C4-2B (cell line): ENCODE measurements around the gene NRP1.

Experiments used
- H3K27ac ChIP-seq: fragments of 450-650 bp; 2 replicates; pipeline ENCODE4 v1.5.1; 2017
- ZFX ChIP-seq: fragments of 450-650 bp; IDR thresholded peaks from 2 replicates; pipeline ENCODE4 v1.6.1; 2017
- TF ChIP-seq, protein P1 (sequence below): fragments of 450-650 bp; conservative IDR thresholded peaks from 2 replicates; pipeline ENCODE4 v1.5.1; 2017; ENCODE audit warnings: mild to moderate bottlenecking

Gene NRP1

DNA sequence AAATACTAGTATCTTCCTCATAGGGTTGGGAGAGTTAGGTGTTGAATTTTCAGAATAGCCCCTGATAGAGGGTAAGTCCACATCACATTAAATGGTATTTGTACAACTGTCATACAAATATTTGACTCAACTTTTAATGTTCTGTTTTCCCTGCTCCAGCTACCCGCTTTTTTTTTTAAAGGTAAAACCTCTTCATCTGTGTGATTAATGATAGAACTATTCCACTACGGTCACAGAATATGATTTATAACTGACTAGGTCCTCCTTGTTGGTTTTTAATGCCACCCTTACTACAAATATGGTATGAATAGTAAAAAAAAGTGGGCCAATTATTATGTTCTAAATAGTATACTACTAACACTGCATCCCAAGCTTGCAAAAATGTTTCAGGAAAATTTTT, 15.6 kb upstream of the NRP1 start:
- TF ChIP-seq ZFX: no peak
- TF ChIP-seq, protein P1, sequence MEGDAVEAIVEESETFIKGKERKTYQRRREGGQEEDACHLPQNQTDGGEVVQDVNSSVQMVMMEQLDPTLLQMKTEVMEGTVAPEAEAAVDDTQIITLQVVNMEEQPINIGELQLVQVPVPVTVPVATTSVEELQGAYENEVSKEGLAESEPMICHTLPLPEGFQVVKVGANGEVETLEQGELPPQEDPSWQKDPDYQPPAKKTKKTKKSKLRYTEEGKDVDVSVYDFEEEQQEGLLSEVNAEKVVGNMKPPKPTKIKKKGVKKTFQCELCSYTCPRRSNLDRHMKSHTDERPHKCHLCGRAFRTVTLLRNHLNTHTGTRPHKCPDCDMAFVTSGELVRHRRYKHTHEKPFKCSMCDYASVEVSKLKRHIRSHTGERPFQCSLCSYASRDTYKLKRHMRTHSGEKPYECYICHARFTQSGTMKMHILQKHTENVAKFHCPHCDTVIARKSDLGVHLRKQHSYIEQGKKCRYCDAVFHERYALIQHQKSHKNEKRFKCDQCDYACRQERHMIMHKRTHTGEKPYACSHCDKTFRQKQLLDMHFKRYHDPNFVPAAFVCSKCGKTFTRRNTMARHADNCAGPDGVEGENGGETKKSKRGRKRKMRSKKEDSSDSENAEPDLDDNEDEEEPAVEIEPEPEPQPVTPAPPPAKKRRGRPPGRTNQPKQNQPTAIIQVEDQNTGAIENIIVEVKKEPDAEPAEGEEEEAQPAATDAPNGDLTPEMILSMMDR: no peak
- no peak overlapping the region for H3K27ac ChIP-seq

DNA sequence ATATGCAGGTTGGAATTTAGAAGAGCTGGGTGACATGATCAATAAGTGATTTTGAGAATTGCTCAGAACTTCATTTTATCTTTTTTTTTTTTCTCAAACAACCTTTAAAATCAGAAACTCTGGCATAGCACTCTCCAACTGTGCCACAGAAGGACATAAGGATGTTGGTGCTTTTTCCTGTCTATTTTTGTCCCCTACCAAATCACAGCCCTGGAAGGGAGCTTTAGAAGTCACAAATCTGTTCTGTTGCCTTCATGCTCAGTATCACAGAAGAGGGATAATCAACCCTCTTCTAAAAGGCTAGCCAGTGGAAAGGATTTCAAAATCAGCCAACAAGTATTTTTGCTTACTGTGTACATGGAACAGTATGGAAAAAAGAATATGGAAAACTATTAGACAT, 14.8 kb upstream of the NRP1 start:
- no peak for TF ChIP-seq ZFX
- TF ChIP-seq, protein P1: no peak
- no peak overlapping the region for H3K27ac ChIP-seq

DNA sequence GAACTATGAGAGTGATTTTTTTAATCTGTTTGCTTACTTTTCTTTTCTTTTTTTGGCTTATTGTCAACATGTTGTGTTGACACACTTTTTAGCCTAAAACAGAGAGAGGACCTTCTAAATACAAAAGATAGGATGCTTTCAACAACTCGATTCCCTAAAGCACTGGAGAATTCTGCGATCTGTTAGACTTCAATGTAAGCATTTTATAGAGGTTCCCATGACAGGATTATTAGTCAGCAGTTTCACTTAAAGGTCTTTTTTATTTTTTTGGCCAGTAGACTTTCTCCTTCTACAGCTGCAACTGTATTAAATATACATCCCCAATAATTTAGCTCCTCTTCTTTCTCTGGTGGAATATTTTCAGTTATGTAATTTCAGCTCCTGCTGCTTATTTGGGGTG, 12.7 kb upstream of the NRP1 start:
- TF ChIP-seq, protein P1: no peak
- TF ChIP-seq ZFX: no peak
- no peak overlapping the region for H3K27ac ChIP-seq

DNA sequence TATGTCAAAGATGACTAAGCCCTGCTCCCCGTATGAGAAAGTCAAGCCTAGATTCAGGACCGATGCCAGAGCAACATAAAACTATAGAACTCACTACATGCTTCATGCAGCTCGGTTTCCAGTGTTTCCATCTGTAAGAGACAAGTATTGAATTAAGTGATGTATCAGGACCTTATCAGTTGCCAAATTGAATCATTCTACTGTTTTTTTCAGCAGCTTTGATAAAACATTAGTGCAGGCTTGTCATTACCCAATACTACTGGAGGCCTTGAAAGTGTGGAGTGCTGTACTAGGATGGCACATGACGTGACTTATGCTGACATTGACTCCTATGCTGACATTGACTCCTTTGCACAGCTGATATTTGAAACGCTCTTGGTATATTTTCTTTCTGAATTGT, 10.8 kb upstream of the NRP1 start:
- TF ChIP-seq, protein P1: no peak
- TF ChIP-seq ZFX: no peak
- H3K27ac ChIP-seq: no peak overlapping the region

DNA sequence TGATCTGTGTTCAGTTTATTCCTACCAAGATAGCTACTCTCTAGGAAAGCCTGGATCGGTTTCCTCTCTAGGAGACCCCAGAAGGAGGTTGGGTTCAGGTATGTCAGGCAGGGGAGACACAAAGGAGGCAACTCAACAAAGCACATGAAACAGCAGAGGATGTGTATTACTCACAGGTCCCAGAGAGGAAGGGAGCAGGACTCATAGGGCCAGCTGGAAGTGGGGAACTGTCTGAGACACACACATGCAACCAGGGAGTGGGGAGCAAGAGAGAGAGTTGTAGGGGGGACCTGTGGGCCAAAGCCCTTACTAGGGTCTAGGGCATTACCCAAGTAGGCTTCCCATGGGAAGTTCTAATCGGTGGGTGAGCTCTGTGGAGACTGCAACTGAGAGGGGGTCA, 10.2 kb upstream of the NRP1 start:
- no peak for TF ChIP-seq ZFX
- TF ChIP-seq, protein P1: no peak
- H3K27ac ChIP-seq: no peak overlapping the region

DNA sequence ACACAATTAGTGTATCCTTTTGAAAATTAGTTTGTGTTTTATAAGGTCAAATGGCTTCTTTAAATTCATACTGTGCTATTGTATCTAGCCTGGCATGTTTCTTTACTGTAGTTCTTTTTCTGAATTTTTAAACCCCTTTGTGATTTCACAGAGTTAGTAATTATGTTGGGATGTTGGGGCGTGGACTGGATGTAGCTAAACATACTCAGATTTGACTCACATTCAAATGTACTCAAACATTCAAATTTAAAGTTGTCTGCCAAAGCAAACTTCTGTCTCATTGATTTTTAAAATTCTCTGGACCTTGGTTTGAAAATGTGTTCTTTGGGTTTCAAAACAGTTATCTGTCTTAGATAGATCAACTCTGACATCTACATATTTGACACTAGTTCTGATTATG, 7.2 kb upstream of the NRP1 start:
- no peak overlapping the region for H3K27ac ChIP-seq

DNA sequence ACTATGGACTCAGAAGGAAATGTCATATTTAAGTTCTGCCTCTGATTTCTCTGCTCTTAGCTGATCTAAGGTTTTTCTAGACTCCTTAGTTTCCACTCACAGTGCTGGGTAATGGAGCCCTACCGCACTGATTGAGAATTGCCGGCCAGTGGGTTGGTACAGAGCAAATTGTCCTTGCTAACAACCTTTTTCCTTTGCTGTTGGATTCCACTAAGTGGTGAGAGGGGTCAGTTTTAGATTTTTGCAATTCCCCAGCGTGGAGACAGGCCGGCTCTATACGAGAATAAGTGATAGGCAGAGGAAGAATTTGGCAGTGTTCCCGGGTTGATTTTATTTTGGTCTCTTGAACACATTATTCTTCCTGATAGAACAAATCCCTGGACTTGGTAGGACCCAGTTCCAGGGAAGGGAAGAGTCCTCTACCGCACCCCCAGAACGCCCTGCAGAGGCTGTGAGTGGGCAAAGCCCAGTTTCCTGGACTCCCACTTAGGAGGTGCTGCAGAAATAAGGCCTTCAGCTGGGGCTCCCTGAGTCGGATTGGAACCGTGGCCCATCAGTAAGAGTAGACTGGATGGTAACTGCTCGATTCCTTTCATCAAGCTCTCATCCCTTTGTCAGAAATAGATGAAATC, 3.0 kb upstream of the NRP1 start:
- TF ChIP-seq, protein P1: no peak
- no peak for TF ChIP-seq ZFX
- H3K27ac ChIP-seq: peak overlapping the region; percentile 96

More for the DNA sequence above, 7.2 kb upstream of the NRP1 start:
- TF ChIP-seq ZFX: no peak
- TF ChIP-seq, protein P1: no peak
